ENCODE results near the gene CNTNAP2. TPM values are rescaled to one million over a fixed set of nuclear protein-coding genes. Genes with fewer than 3 reads are reported as not detected.
"Not testable (repeated sequence)": the region's sequence is repeated elsewhere in the genome, so short reads cannot be mapped to it uniquely, and the experiment has no call there.

The CNTNAP2 gene
- total and polyA plus RNA-seq, 8 donors, result 0.09 to 1.1 (median 0.38) TPM

GRCh38 chr7:148058092-148058491 is 1941.5 kb downstream of the CNTNAP2 start:
- no peak for DNase-seq
- 56 to 57% methylated on average over 4 of the region's 4 CpGs for WGBS, 2 donors
- ATAC-seq, result peak in 2 of 4 donors; percentile 47 to 57
- Histone ChIP-seq H3K4me3 (no peak overlapping the region), H3K9me3 (no peaks in the 10 kb centered on the region), H3K27ac (no peak overlapping the region), H3K27me3 (peaks cover 0 to 3% (median 0%) of the 10 kb centered on the region in 4 donors), H3K36me3 (no peaks in the 10 kb centered on the region), H3K4me1 (peaks cover 0 to 2% (median 0%) of the 10 kb centered on the region in 3 donors)
- FAIRE-seq, result no peak
- no peak for TF ChIP-seq CTCF (IDR thresholded peaks at IDR 0.05)
- intact Hi-C loops (cut with DNase I), result no loop called here

- DNase-seq (no peak), ATAC-seq (no peak), FAIRE-seq (no peak)
- H3K36me3 ChIP-seq, result no peaks in the 10 kb centered on the region
- 77% methylated on average over 6 of the region's 6 CpGs for WGBS, 2 donors
- H3K9me3 ChIP-seq, result no peaks in the 10 kb centered on the region
- H3K27me3 ChIP-seq, result peaks cover 0 to 3% (median 0%) of the 10 kb centered on the region in 4 donors
- no peak overlapping the region for H3K4me3 ChIP-seq
- no peaks in the 10 kb centered on the region for H3K4me1 ChIP-seq
- no peak overlapping the region for H3K27ac ChIP-seq
- intact Hi-C loops (cut with DNase I), result no loop called here
- no peak for TF ChIP-seq CTCF (IDR thresholded peaks at IDR 0.05)
Observed at GRCh38 chr7:148058753-148059152, 1942.2 kb downstream of the CNTNAP2 start.

DNA sequence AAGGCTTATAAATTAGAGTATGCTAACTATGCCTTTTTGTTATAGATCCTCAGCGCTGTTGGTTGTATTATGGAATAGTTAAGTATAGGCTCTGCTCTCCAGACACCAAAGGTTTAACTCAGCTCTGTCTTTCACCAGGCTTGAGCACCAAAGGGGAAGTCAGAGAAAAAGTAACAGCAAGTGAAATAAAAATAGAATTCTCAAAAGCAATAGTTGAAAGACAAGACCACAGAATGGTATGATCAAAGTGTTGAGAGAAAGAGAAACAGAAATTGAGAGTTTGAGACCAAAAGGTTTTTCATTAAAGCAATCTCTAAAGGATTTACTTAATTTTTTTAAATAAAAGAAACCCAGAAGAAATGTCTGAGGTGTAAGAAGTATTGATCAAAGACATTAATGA is 1944.1 kb downstream of the CNTNAP2 start:
- ATAC-seq (no peak), DNase-seq (no peak), FAIRE-seq (no peak)
- H3K9me3 ChIP-seq, result no peaks in the 10 kb centered on the region
- H3K36me3 ChIP-seq, result no peaks in the 10 kb centered on the region
- 91 to 97% methylated on average over 1 of the region's 1 CpG for WGBS, 2 donors
- intact Hi-C loops (cut with DNase I), result no loop called here
- no peak for TF ChIP-seq CTCF (IDR thresholded peaks at IDR 0.05)
- peaks cover 0 to 3% (median 0%) of the 10 kb centered on the region in 4 donors for H3K27me3 ChIP-seq
- no peaks in the 10 kb centered on the region for H3K4me1 ChIP-seq
- no peak overlapping the region for H3K27ac ChIP-seq
- H3K4me3 ChIP-seq, result no peak overlapping the region

DNA sequence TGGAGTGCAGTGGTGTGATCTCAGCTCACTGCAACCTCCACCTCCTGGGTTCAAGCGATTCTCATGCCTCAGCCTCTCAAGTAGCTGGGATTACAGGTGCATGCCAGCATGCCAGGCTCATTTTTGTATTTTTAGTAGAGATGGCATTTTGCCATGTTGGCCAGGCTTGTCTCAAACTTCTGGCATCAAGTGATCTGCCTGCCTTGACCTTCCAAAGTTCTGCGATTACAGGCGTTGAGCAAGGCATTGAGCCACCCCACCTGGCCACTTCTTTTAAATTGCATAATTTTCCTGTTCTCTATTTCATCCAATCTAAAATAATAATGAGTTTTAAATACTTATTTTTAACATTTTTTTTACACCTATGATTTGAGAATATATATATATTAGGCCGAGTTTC is 1961.5 kb downstream of the CNTNAP2 start:
- H3K4me1 ChIP-seq, result peaks cover 0 to 11% (median 0%) of the 10 kb centered on the region in 3 donors
- H3K27me3 ChIP-seq; H3K36me3 ChIP-seq; H3K4me3 ChIP-seq; H3K9me3 ChIP-seq; H3K27ac ChIP-seq; FAIRE-seq; intact Hi-C loops (cut with DNase I): not testable (repeated sequence)
- 30 to 44% methylated on average over 4 of the region's 4 CpGs for whole genome bisulfite sequencing, 2 donors
- ATAC-seq (peak; percentile 42 to 92 (median 66)), DNase-seq (peak in 4 of 6 donors; percentile 17 to 58 (median 50))

DNA sequence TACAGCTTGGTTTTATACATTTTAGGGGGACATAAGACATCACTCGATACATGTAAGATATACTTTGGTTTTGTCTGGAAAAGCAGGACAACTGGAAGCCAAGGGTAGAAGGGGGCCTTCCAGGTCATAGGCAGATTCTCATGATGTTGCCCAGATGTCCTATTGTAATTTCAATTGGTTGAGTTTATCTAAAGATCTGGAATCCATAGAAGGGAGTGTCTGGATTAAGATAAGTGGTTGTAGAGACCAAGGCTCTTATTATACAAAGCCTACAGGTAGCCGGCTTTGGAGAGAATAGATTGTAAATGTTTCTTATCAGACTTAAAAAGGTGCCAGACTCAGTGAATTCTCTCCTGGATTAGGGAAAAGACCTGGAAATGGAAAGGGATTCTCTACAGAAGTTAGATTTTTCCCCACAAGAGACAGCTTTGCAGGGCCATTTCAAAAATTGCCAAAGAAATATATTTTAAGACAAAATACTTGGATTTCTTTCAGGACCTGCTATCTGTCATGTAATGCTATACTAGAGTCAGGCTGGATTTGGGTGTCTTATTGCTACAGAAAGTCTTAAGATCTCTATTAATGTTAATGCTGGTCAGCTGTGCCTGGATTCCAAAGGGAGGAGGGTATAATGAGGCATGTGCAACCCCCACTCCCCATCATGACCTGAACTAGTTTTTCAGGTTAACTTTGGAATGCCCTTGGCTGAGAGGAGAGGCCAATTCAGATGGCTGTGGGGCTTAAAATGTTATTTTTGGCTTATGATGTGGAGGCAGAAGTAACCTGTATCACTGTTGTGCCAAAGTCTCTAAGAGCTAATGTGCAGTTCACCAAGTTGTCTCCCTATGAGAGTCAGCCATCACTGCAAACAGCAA is 1962.8 kb downstream of the CNTNAP2 start:
- FAIRE-seq (no peak), ATAC-seq (no peak), DNase-seq (no peak)
- Histone ChIP-seq H3K4me3 (no peak overlapping the region), H3K27ac (no peak overlapping the region), H3K36me3 (no peaks in the 10 kb centered on the region), H3K4me1 (peaks cover 0 to 11% (median 0%) of the 10 kb centered on the region in 3 donors), H3K9me3 (no peaks in the 10 kb centered on the region), H3K27me3 (no peaks in the 10 kb centered on the region)
- WGBS, 2 donors, result 77 to 83% methylated on average over 2 of the region's 2 CpGs
- no peak for TF ChIP-seq CTCF (IDR thresholded peaks at IDR 0.05)
- intact Hi-C loops (cut with DNase I), result no loop called here
